Prostate gland (tissue), 2 donors: ENCODE data around the gene PDE8A. TPM values are rescaled to one million over a fixed set of nuclear protein-coding genes. Genes with fewer than 3 reads are reported as not detected.

Experiments
- DNase-seq: peaks from one replicate; pipeline ENCODE4 v3.0.0-alpha.2; 2019; ENCODE audit warnings: low spot score
- H3K27ac ChIP-seq, 2 donors: fragments of 200-600 bp; sonication (generic); 2 replicates each; pipeline ENCODE4 v1.5.1; 2017 to 2019
- H3K27me3 ChIP-seq: fragments of 200-600 bp; sonication (generic); replicated peaks from 2 replicates; pipeline ENCODE4 v1.5.1; 2019; ENCODE audit not compliant: insufficient read depth
- H3K36me3 ChIP-seq, 2 donors: fragments of 200-600 bp; sonication (generic); 1 replicate in 1 of 2; 2 replicates in 1 of 2; pipeline versions ENCODE4 v1.5.1 to v1.8.1; 2017 to 2019
- H3K4me1 ChIP-seq: fragments of 200-600 bp; sonication (generic); replicated peaks from 2 replicates; pipeline ENCODE4 v1.5.1; 2019
- H3K4me3 ChIP-seq, 2 donors: fragments of 200-600 bp; sonication (generic); 2 replicates each; pipeline ENCODE4 v1.5.1; 2017 to 2019
- H3K9me3 ChIP-seq: fragments of 200-600 bp; sonication (generic); 2 replicates; pipeline ENCODE4 v1.5.1; 2017
- POLR2A ChIP-seq: fragments of 450-650 bp; IDR thresholded peaks from one replicate; pipeline ENCODE4 v1.6.1; 2016; ENCODE audit warnings: antibody characterized with exemption, mild to moderate bottlenecking
- POLR2AphosphoS5 ChIP-seq: sonication (generic); formaldehyde crosslinking; IDR thresholded peaks from one replicate; pipeline ENCODE4 v1.6.1; 2017; ENCODE audit warnings: antibody characterized with exemption
- WGBS: methylation state at CpG from one replicate; pipeline ENCODE4 v1.1.5; 2018; 5-methylcytosine and 5-hydroxymethylcytosine counted together
- intact Hi-C: fragments of 100-400 bp; cut with DNase I; formaldehyde crosslinking; loops from one replicate; pipeline ENCODE4 v1.14.2; 2022
- total RNA-seq, 2 donors: library from RNA; depleted of rRNA; stranded (reverse); fragments of >200 nt; gene quantifications; one replicate each; pipeline ENCODE4 v1.1.0, GENCODE V29; 2016
- TF ChIP-seq, protein P1 (sequence below), 4 experiments: fragments of 200-600 bp in 2 of 4; fragments of 450-650 bp in 2 of 4; sonication (generic) in 2 of 4; IDR thresholded peaks; 1 replicate in 3 of 4; 2 replicates in 1 of 4; pipeline ENCODE4 v1.5.1; 2016 to 2019; ENCODE audit warnings: antibody characterized with exemption in 4 of 4, mild to moderate bottlenecking in 2 of 4, moderate library complexity in 2 of 4

PDE8A gene
- total RNA-seq, 2 donors from 2014 or later = 28.3 to 52.7 TPM

DNA sequence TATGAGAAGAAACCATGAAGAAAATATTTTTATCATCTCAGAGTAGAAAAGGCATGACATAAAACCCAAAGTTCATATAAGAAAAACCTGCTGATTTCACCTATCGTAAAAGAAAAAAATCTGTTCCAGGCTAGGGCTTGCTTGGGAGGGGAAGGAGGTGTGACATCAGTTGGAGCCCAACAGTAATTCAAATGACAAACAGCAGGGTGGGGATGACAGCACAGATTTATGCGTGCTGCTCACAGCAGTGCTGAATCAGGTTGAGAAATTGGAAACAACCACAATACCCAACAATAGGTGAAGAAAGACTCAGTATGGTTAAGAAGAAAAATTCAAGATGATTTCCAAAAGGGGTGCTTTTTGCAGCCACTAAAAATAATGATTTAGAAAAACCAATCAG is 172.4 kb downstream of the PDE8A start:
- 30% methylated on average over 2 of the region's 2 CpGs for WGBS
- Histone ChIP-seq H3K4me3 (no peak overlapping the region), H3K36me3 (no peaks in the 10 kb centered on the region), H3K4me1 (no peaks in the 10 kb centered on the region), H3K27me3 (no peaks in the 10 kb centered on the region), H3K27ac (no peak overlapping the region), H3K9me3 (no peaks in the 10 kb centered on the region)
- intact Hi-C loops = no loop called here
- DNase-seq = no peak
- TF ChIP-seq, protein P1, sequence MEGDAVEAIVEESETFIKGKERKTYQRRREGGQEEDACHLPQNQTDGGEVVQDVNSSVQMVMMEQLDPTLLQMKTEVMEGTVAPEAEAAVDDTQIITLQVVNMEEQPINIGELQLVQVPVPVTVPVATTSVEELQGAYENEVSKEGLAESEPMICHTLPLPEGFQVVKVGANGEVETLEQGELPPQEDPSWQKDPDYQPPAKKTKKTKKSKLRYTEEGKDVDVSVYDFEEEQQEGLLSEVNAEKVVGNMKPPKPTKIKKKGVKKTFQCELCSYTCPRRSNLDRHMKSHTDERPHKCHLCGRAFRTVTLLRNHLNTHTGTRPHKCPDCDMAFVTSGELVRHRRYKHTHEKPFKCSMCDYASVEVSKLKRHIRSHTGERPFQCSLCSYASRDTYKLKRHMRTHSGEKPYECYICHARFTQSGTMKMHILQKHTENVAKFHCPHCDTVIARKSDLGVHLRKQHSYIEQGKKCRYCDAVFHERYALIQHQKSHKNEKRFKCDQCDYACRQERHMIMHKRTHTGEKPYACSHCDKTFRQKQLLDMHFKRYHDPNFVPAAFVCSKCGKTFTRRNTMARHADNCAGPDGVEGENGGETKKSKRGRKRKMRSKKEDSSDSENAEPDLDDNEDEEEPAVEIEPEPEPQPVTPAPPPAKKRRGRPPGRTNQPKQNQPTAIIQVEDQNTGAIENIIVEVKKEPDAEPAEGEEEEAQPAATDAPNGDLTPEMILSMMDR (IDR thresholded peaks at IDR 0.05) = no peak
- no peak for TF ChIP-seq POLR2A
- no peak for TF ChIP-seq POLR2AphosphoS5

DNA sequence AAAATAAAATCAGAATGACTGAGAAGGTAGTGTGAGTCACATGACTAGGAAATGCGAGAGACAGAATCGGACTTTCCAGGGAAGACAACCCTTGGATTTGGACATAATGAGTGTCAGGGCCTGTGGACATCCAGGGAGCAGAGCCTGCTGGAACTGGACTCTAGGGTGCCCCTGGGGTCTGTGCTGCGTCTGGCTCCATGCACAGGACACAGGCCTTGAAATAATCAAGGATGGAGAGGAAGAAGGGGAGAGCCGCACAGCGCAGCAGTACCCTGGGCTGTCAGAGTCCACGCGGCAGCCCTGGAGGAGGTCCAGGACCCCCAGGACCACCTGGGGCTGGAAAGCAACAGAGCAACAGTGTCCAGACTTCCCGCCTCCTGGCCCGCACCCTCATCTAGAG is 173.7 kb downstream of the PDE8A start:
- Histone ChIP-seq H3K27me3 (no peaks in the 10 kb centered on the region), H3K4me1 (no peaks in the 10 kb centered on the region), H3K36me3 (no peaks in the 10 kb centered on the region), H3K27ac (no peak overlapping the region), H3K4me3 (no peak overlapping the region), H3K9me3 (no peaks in the 10 kb centered on the region)
- intact Hi-C loops = no loop called here
- 80% methylated on average over 7 of the region's 9 CpGs for WGBS
- no peak for DNase-seq
- TF ChIP-seq, protein P1 (IDR thresholded peaks at IDR 0.05) = no peak
- TF ChIP-seq POLR2AphosphoS5 = no peak
- TF ChIP-seq POLR2A = no peak

DNA sequence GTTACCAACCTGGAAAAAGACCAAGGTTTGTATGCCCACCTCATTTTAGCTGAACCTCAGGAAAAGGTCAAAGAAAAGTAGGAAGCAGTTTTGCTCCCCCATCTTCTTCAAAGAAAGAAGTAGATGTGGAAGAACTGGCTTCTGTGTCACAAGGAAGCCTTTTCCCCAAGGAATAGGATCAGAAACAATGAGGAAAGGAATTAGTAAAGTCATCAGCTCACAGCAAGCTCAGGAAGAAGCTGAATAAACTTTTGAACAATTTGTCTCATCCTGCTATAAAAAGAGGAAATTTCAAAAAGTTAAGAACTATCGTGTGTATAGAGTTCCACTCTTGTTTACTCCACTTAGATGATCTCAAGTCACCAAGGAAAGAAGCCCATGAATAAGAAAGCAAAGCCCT is 174.2 kb downstream of the PDE8A start:
- Histone ChIP-seq H3K4me1 (no peaks in the 10 kb centered on the region), H3K27ac (no peak overlapping the region), H3K27me3 (no peaks in the 10 kb centered on the region), H3K9me3 (no peaks in the 10 kb centered on the region), H3K4me3 (no peak overlapping the region), H3K36me3 (no peaks in the 10 kb centered on the region)
- intact Hi-C loops = no loop called here
- DNase-seq = no peak
- TF ChIP-seq, protein P1 (IDR thresholded peaks at IDR 0.05) = no peak
- no peak for TF ChIP-seq POLR2AphosphoS5
- WGBS = 57% methylated on average over 1 of the region's 1 CpG

DNA sequence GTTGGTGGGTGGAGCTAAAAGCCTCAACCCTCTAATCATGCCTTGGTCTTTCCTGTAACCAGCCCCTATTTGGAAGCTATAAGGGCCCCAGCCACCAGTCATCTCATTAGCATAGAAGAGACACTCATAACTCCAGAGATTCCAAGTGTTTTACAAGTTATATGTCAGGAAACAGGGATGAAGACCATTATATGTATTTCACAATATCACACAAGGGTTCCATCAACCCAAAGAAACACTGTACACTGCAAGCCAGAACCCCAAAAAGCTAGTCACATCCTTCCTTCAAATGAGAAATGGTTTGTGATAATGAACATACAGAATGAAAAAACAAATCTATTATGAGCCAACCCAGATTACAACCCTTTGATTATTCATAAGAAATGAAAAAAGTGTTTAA is 175.7 kb downstream of the PDE8A start:
- Histone ChIP-seq H3K4me1 (no peaks in the 10 kb centered on the region), H3K27ac (no peak overlapping the region), H3K4me3 (no peak overlapping the region), H3K27me3 (no peaks in the 10 kb centered on the region), H3K36me3 (no peaks in the 10 kb centered on the region), H3K9me3 (no peaks in the 10 kb centered on the region)
- TF ChIP-seq, protein P1 (IDR thresholded peaks at IDR 0.05) = no peak
- TF ChIP-seq POLR2A (no peak), POLR2AphosphoS5 (no peak)
- no peak for DNase-seq
- intact Hi-C loops = no loop called here

DNA sequence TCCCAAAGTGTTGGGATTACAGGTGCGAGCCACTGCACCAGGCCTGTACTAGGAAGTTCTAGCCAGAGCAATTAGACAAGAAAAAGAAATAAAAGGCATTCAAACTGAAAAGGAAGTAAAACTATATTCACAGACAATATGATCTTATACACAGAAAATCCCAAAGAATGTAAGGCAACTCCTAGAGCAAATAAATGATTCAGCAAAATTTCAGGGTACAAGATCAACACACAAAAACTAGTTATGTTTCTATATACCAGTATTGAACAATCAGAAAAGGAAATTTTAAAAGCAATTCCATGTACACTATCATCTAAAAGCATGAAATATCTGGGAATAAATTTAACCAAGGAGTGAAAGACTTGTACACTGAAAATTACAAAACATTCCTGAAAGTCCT is 180.6 kb downstream of the PDE8A start:
- Histone ChIP-seq H3K4me1 (no peaks in the 10 kb centered on the region), H3K4me3 (no peak overlapping the region), H3K27ac (no peak overlapping the region), H3K9me3 (no peaks in the 10 kb centered on the region), H3K36me3 (no peaks in the 10 kb centered on the region), H3K27me3 (no peaks in the 10 kb centered on the region)
- no peak for DNase-seq
- TF ChIP-seq POLR2A = no peak
- no peak for TF ChIP-seq POLR2AphosphoS5
- TF ChIP-seq, protein P1 (IDR thresholded peaks at IDR 0.05) = no peak
- WGBS = 94% methylated on average over 1 of the region's 1 CpG
- intact Hi-C loops = no loop called here
